ENCODE results near the gene ORMDL1. TPM values are rescaled to one million over a fixed set of nuclear protein-coding genes. Genes with fewer than 3 reads are reported as not detected.

The ORMDL1 gene
- total and polyA plus RNA-seq, 2 of the 13 experiments (the other 11 are each of a cell fraction or from before 2014, with no cell fraction given): 67.5 to 160 TPM

DNA sequence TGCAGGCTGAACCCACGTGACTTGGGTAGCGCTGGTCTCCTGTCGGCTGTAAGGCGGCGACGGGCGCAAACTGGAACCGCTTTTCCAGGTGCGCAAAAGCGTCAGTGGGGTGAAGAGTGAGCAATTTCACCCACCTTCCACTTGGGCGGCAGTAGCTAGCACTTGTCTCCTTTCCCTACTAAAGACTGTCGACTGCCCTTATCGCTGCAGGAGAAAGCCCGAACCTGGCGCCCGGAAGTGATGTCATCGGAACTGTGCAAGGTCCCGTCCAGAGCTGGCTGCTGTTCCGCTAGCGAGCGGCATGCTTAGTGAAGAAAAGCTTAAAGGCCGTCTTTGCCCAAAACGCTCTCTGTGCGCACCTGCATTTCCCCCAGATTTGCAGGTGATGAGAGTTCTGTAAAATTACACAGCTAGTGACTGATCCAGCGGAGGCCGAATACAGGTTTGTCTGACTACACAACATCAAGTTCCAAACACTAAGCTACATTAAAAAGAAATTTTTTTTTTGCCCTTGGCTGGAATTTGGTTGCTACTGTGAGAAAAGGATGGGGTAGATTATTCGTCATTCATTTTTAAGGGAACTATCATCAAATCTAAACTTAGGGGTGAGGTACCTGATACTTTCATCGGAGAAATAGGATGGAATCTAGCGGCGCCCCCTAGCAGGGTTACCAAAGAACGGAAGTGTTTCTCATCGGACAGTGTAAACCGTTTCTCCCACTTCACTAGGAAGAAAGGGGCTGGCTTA lies 21.4 kb downstream of the ORMDL1 start, which contains the start of gene OSGEPL1 (continued):
- peak; percentile 5 for TF ChIP-seq ZFP36 (IDR thresholded peaks at IDR 0.05; ENCODE audit: borderline replicate concordance, low read depth, low read length, partially characterized antibody)
- TF ChIP-seq FOXO4 (CRISPR knock-in tag; conservative IDR thresholded peaks at IDR 0.05): 0 out of 2 replicates have a peak, but pooled peaks have one; percentile 85
- no peak for TF ChIP-seq EZH2 (conservative IDR thresholded peaks at IDR 0.05; ENCODE audit: low read depth, low read length)
- TF ChIP-seq, protein P1, sequence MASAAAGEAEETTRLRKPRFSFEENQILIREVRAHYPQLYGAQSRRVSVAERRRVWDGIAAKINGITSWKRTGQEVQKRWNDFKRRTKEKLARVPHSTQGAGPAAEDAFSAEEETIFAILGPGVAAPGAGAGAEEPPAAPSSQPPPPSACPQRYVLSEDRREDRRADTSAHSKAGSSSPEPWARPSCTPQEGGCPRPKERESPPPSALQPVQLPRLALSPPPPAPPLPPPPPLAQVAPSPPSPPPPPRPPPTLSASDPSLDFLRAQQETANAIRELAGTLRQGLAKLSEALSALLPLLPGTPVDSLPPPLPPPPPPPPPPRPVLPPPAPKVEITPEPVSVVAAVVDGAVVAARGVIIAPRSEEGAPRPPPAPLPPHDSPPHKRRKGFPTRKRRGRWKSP (CRISPR knock-in tag; IDR thresholded peaks at IDR 0.05): peak; percentile 100
- TF ChIP-seq CBX1 (IDR thresholded peaks at IDR 0.05; ENCODE audit: low read depth): peak; percentile 88
- TF ChIP-seq YEATS4 (CRISPR knock-in tag; IDR thresholded peaks at IDR 0.05; ENCODE audit: borderline replicate concordance): peak; percentile 82
- TF ChIP-seq ZNF33A (CRISPR knock-in tag; IDR thresholded peaks at IDR 0.05; ENCODE audit: borderline replicate concordance): no peak
- TF ChIP-seq FOXO1 (CRISPR knock-in tag; IDR thresholded peaks at IDR 0.05): no peak
- TF ChIP-seq NFE2L1 (CRISPR knock-in tag; IDR thresholded peaks at IDR 0.05; ENCODE audit: borderline replicate concordance): no peak
- TF ChIP-seq, protein P2, sequence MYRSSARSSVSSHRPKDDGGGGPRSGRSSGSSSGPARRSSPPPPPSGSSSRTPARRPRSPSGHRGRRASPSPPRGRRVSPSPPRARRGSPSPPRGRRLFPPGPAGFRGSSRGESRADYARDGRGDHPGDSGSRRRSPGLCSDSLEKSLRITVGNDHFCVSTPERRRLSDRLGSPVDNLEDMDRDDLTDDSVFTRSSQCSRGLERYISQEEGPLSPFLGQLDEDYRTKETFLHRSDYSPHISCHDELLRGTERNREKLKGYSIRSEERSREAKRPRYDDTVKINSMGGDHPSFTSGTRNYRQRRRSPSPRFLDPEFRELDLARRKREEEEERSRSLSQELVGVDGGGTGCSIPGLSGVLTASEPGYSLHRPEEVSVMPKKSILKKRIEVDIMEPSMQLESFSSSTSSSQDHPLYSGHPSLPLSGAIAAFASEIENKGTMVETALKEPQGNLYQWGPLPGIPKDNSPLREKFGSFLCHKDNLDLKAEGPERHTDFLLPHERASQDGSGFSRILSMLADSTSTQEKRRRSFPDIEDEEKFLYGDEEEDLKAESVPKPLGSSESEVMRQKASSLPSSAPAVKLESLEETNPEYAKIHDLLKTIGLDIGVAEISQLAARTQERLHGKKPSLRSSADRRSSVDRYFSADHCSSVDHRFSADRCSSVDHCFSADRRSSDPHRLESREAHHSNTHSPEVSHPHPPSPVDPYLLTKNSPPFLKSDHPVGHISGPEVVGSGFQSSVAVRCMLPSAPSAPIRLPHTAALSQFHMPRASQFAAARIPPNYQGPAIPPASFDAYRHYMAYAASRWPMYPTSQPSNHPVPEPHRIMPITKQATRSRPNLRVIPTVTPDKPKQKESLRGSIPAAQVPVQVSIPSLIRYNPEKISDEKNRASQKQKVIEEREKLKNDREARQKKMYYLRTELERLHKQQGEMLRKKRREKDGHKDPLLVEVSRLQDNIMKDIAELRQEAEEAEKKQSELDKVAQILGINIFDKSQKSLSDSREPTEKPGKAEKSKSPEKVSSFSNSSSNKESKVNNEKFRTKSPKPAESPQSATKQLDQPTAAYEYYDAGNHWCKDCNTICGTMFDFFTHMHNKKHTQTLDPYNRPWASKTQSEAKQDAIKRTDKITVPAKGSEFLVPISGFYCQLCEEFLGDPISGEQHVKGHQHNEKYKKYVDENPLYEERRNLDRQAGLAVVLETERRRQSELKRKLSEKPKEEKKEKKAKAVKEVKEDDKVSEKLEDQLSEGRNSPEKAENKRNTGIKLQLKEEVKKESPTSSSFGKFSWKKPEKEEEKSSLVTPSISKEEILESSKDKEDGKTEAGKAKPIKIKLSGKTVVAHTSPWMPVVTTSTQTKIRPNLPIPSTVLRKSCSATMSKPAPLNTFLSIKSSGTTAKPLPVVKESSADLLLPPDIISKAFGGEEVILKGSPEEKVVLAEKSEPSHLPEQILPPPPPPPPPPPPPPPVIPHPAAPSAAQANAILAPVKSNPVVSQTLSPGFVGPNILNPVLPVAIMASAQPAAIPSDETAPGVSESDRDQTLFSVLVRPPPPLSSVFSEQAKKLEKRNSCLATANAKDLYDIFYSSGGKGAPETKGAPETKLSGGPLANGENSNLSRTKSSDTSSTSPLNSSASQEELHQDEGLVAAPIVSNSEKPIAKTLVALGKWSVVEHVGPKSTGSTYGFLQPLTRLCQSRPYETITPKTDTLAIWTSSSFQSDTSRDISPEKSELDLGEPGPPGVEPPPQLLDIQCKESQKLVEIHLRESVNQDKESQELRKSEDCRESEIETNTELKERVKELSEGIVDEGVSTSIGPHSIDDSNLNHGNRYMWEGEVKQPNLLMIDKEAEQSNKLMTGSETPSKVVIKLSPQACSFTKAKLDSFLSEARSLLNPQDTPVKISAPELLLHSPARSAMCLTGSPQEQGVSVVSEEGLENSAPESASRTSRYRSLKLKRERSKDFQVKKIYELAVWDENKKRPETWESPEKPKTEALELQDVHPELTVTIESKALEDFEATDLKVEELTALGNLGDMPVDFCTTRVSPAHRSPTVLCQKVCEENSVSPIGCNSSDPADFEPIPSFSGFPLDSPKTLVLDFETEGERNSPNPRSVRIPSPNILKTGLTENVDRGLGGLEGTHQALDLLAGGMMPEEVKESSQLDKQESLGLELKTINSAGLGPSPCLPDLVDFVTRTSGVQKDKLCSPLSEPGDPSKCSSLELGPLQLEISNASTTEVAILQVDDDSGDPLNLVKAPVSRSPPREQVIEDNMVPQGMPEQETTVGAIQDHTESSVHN (CRISPR knock-in tag; IDR thresholded peaks at IDR 0.05): 0 out of 2 replicates have a peak, but pooled peaks have one; percentile 16
- peak; percentile 62; the same call in 1 of the 2 replicates for TF ChIP-seq ZNF792 (CRISPR knock-in tag; IDR thresholded peaks at IDR 0.05)
- TF ChIP-seq, protein P3, sequence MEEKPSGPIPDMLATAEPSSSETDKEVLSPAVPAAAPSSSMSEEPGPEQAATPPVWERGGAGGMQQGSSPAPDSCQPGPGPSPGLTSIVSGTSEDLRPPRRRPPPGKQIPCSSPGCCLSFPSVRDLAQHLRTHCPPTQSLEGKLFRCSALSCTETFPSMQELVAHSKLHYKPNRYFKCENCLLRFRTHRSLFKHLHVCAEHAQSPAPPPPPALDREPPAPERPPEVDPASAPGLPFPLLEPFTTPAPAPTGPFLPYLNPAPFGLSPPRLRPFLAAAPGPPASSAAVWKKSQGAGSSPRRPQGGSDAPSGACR (CRISPR knock-in tag; IDR thresholded peaks at IDR 0.05): peak; percentile 73; the same call in 1 of the 2 replicates
- no peak for TF ChIP-seq ZNF790 (CRISPR knock-in tag; IDR thresholded peaks at IDR 0.05; ENCODE audit: borderline replicate concordance)
- no peak for TF ChIP-seq NCOA2 (CRISPR knock-in tag; IDR thresholded peaks at IDR 0.05)
- peak; percentile 51 for TF ChIP-seq IKZF4 (CRISPR knock-in tag; IDR thresholded peaks at IDR 0.05; ENCODE audit: borderline replicate concordance, low read depth, not compliant biosample characterization)
- TF ChIP-seq HMG20A (CRISPR knock-in tag; IDR thresholded peaks at IDR 0.05; ENCODE audit: borderline replicate concordance): no peak
- 0 out of 2 replicates have a peak, but pooled peaks have one; percentile 47 for TF ChIP-seq RAD21 (CRISPR knock-in tag; IDR thresholded peaks at IDR 0.05)
- TF ChIP-seq MTF1 (CRISPR knock-in tag; IDR thresholded peaks at IDR 0.05): no peak
